Measurements from ENCODE around the gene ZNF540.
"Not testable (repeated sequence)": the region's sequence is repeated elsewhere in the genome, so short reads cannot be mapped to it uniquely, and the experiment has no call there.

Gene ZNF540

GRCh38 chr19:37594304-37594981 lies at the start of gene ZNF540, which contains the start of gene ZNF571:
Gene ZNF540, plus strand, starts transcription at chr19:37594876. Its CDS starts 3,572 bp downstream, at chr19:37598448.
Gene ZNF571, minus strand, starts transcription at chr19:37594792. Its CDS starts 8,116 bp downstream, at chr19:37586676.
- DNase-seq = peak; percentile 89

DNA sequence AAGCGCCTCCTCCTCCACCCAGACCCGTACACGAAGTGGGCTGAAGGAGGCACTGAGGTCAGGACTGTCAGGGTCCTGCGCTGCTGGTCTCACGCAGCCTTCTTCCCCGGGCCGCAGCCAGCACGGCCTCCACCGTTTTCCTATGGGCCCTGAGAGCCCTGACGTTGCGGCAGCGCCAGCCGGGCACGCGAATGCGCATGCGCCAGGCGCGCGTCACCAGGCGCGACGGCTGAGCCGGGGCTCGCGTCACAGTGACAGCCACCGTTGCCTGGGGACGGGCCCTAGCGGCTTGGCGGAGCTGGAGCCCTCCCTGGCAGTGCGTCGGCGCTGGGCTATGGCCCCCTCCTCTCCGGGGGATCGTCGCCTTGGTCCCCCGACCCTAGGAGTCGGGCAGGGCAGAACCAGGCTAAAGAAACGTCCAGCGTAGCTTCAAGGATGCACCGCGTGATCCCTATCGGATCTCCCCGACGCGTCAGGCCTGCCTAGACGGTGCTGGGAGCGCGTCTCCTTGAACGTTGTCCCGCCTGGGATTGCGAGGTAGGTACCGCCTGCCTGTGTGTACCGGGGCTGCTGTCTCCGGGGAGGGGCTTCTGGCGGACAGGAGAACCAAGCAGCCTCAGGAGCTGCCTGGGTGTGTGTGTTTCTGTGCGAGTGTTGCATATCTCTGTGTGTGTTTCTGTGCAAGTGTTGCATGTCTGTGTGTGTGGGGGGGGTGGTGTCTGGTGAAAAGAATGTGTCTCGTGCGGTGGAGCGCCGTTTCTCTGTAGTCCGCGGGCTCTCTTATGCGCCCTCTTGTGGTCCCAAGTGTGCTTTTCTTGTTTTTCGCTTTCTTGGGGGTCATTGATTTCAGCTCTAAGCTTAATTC lies 43.3 kb upstream of the ZNF540 start:
- DNase-seq = peak; percentile 87

DNA sequence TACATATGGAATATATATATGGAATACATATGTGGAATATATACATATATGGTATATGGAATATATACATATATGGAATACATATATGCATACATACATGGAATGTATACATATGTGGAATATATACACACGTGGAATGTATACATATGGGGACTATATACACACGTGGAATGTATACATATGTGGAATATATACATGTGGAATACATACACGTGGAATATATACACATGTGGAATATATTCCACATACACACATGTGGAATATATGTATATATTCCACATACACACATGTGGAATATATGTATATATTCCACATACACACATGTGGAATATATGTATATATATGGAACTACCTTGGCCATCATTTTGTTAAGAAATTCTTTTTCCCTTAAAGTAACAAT lies 31.2 kb upstream of the ZNF540 start:
- no peak for DNase-seq

DNA sequence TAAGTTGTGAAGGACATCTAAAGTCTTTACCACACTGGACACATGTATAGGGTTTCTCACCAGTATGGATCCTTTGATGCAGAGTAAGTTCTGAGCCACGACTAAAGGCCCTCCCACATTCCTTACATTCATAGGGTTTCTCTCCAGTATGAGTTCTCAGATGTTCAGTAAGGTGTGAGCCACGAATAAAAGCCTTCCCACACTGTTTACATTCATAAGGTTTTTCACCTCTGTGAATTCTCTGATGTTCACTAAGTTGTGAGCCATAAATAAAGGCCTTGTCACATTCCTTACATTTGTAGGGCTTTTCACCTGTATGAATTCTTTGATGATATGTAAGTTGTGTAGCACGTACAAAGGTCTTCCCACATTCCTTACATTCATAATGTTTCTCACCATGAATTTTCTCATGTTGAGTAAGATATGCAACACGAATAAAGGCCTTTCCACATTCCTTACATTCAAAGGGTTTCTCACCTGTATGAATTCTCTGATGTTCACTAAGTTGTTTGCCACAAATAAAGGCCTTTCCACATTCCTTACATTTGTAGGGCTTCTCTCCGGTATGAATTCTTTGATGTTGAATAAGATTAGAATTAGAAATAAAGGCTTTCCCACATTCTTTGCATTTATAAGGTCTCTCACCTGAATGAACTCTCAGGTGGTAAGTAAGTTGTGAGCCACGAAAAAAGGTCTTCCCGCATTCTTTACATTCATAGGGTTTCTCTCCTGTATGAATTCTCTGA lies 29.9 kb upstream of the ZNF540 start:
- DNase-seq = no peak

DNA sequence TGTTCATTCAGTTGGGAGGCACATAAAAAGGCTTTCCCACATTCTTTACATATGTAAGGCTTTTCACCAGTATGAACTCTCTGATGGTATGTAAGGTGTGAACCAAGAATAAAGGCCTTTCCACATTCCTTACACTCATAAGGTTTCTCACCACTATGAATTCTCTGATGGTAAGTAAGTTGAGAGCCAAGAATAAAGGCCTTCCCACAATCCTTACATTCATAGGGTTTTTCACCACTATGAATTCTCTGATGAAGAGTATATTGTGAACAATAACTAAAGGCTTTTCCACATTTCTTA lies 29.4 kb upstream of the ZNF540 start:
- DNase-seq = no peak

DNA sequence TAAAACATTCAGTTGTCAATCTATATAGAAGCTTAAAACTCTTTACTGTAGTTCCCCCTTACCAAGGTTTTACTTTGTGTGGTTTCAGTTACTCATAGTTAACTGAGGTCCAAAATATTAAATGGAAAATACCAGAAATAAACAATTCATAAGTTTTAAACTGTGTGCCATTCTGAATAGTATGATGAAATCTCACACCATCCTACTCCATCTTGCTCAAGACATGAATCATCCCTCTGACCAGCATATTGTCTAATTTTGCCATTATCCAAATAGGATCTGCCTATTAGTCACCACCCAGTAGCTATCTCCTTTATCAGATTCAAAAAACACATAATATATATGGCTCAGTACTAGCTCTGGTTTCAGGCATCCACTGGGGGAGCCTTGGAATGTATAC lies 22.5 kb upstream of the ZNF540 start:
- DNase-seq = peak; percentile 13

DNA sequence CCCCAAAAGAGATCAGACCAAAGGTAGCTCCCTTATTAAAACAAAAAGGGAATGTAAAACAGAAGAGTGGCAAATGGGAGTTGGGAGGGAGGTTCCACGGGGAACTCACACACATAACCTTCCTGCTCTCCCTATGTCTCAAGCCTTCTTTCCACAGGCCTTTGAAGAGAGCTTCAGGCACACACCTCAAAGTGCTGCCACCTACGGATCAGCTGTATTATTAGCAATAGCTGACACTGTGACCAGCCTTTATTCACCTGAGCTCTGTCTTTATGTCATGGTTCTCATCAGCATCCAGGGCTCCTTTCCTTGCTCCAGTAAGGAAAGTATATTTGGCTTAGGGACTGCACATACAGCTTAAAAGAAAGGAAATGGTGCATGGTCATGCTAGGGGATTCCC lies 11.3 kb upstream of the ZNF540 start:
- no peak for DNase-seq

DNA sequence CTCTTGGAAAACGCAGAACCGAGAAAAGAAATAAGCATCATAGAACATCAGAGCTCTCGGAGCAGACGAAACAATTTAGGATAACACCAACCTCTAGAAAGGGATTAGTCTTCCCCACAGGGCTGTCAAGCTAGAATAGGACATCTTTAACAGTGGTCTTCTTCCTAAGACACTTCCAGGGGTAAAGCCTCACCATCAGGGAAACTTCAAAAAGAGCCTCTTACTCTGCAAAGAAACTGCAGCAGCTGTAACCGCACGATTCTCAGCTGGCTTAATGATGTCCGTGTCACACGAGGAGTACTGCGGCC lies 726 bp upstream of the ZNF540 start:
- DNase-seq = no peak

DNA sequence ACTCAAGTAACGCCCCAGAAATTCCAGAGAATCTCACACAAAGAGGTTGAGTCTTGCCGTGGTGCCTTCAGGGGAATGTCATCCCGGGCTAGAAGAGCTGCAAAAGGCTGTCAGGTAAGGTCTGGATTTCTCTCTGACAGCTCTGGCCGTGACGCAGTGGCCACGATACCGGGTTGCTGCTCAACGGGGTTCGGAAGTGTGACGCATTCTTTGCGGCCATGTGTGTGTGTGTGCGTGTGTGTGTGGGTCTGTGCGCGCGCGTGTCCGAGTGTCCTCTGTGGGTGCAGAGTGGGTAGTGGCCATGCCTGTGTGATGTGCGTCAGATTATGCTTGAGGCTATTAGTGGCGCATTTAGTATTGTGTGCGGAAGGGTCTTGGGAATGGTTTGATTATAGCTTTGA lies 306 bp downstream of the ZNF540 start:
- peak; percentile 80 for DNase-seq

- DNase-seq = no peak
Observed at GRCh38 chr19:37635076-37636056, 40.7 kb downstream of the ZNF540 start.

DNA sequence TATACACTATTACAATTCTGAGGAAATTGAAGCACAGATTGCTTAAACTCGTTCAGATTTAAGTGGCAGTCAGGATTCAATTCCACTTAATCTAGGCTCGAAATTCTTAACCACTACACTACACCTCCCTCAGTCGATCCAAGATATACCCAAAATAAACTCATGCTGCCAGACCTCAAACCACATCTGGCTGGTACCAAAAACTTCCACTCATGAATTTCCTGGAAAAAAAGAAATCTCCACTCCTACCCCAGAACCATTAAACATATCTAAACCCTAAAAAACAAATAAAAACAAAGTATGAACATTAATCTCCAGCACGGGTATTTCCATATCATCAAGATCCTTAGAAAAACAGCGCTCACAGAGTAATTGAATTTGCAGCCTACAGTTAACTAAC lies 59.4 kb downstream of the ZNF540 start:
- no peak for DNase-seq

DNA sequence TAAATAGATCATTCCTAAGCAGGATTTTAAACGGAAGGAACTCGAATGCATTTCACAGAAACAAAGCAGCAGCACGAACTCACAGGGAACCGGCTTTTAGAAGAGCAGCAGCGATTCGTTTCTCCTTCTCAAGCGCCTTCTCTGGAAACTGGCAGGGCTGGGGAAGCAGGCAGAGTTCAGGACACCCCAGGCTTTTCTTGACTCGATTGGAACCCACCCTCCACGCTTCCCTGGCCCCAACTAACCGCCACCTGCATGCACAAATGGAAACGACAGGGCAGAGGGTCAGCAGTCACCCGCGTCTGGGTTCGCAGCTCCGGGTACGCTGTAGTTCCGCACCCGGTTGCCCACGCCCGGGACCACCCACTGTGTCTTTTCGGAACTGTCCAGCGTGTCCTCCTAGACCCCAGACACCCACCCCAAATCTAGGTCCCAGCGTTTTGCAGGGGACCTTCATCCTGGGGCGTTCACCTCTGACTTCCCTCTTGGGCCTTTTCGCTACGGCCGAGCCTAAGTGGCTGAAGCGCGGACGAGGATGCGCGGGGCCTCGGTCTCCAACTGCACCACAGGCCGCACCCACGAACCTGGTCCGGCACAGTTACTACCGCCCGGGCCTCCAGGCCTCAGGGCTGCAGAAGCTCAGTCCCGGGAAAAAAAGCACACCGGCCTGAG lies 60.1 kb downstream of the ZNF540 start:
- DNase-seq = peak; percentile 58

- peak; percentile 86 for DNase-seq
Observed at GRCh38 chr19:37655301-37655688, 60.6 kb downstream of the ZNF540 start, which contains the start of gene ZFP30. Gene ZFP30, minus strand, starts transcription at chr19:37655465. Its CDS starts 7,643 bp downstream, at chr19:37647822.

GRCh38 chr19:37655689-37656371 lies 61.2 kb downstream of the ZNF540 start:
- DNase-seq = peak; percentile 86

- not testable (repeated sequence) for DNase-seq
Observed at GRCh38 chr19:37657157-37657556, 62.5 kb downstream of the ZNF540 start.
